ENCODE measurements around the gene DCLK1. TPM values are rescaled to one million over a fixed set of nuclear protein-coding genes. Genes with fewer than 3 reads are reported as not detected.

DCLK1 gene
- total and polyA plus RNA-seq, 12 donors: 0.68 to 22.6 (median 2.3) TPM

DNA sequence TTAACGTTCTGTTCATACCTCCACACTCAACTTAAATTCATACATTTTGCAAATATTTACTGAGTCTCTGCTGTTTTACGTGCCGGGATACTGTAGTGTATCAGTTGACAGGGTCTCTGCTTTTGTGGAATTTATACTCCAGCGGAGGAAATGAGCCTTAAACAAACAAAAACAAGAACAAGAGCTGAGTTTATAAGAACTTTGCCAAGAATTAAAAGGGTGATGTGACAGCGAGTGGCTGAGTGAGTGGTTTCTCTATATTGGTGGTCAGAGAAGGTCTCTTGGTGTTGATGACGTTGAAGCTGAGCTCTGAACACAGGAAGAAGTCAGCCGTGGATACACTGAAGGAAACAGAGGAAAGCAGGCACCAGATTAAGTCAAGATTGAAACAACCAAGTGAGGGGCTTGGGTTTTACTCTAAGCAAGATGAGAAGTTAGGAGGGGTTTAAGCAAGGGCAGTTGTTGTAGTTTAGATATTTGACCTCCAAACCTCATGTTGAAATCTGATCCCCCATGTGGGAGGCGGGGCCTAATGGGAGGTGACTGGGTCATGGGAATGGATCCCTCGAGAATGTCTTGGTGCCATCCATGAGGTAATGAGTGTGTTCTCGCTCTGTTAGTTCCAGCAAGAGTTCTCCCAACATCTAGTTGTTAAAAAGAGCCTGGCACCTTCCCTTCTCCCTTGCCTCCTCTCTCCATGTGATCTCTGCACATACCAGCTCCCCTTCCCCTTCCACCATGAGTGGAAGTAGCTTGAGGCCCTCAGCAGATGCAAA is 248.3 kb downstream of the DCLK1 start:
- no peak for DNase-seq
- intact Hi-C loops (cut with DNase I): no loop called here
- Histone ChIP-seq H3K36me3 (replicated peaks in 1 of 2) (no peaks in the 10 kb centered on the region), H3K27me3 (no peaks in the 10 kb centered on the region), H3K27ac (peak overlapping the region in 1 of 5 donors; percentile 13), H3K4me3 (no peak overlapping the region), H3K4me1 (replicated peaks in 1 of 2) (no peaks in the 10 kb centered on the region), H3K9me3 (replicated peaks in 1 of 3) (no peaks in the 10 kb centered on the region)
- TF ChIP-seq POLR2A (IDR thresholded peaks at IDR 0.05): no peak
- TF ChIP-seq, protein P1, sequence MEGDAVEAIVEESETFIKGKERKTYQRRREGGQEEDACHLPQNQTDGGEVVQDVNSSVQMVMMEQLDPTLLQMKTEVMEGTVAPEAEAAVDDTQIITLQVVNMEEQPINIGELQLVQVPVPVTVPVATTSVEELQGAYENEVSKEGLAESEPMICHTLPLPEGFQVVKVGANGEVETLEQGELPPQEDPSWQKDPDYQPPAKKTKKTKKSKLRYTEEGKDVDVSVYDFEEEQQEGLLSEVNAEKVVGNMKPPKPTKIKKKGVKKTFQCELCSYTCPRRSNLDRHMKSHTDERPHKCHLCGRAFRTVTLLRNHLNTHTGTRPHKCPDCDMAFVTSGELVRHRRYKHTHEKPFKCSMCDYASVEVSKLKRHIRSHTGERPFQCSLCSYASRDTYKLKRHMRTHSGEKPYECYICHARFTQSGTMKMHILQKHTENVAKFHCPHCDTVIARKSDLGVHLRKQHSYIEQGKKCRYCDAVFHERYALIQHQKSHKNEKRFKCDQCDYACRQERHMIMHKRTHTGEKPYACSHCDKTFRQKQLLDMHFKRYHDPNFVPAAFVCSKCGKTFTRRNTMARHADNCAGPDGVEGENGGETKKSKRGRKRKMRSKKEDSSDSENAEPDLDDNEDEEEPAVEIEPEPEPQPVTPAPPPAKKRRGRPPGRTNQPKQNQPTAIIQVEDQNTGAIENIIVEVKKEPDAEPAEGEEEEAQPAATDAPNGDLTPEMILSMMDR (IDR thresholded peaks at IDR 0.05): no peak
- 66 to 73% (median 70%) methylated on average over 10 of the region's 10 CpGs for WGBS, 4 donors

DNA sequence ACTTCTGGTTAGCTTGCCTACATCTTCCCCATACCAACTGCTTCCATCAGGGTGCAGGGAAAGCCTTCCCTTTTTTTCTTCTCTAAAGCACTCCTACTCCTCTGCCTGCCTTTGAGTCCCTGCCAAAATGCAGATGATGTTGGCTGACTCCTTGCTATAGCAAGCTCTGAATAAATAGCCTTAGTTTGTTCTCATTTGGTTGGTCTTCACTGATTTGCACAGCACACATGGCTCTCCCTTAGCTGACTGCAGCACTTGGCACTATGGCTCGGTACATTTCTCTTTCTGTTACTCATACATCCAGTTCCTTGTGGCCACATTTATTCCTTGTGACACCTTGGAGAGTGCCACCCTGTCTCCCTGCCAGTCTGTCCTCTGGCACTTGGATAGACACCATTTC is 249.8 kb downstream of the DCLK1 start:
- WGBS, 4 donors: 60 to 78% (median 73%) methylated on average over 1 of the region's 1 CpG
- Histone ChIP-seq H3K4me3 (no peak overlapping the region), H3K9me3 (replicated peaks in 1 of 3) (no peaks in the 10 kb centered on the region), H3K36me3 (replicated peaks in 1 of 2) (no peaks in the 10 kb centered on the region), H3K27ac (no peak overlapping the region), H3K4me1 (replicated peaks in 1 of 2) (no peaks in the 10 kb centered on the region), H3K27me3 (no peaks in the 10 kb centered on the region)
- no peak for DNase-seq
- no peak for TF ChIP-seq POLR2A (IDR thresholded peaks at IDR 0.05)
- TF ChIP-seq, protein P1 (IDR thresholded peaks at IDR 0.05): no peak
- intact Hi-C loops (cut with DNase I): no loop called here

DNA sequence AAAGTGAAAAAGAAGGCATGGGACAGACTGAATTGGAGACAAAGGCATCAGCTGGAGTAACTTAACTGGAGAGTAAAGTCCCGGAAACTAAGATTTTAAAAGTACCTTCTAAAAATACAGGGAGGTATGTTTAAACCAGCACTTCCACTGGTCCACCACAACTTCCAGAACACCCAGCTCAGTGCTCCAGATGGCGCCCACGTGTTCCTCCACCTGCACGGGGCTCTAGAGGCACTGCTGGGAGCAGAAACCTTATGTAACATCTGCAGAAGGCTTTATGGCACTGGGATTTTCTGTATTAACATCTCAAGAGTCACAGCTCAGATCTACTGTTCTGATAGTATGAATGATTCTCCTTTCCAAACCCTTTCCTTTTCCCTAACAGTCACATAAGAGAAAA is 252.1 kb downstream of the DCLK1 start:
- Histone ChIP-seq H3K9me3 (replicated peaks in 1 of 3) (no peaks in the 10 kb centered on the region), H3K4me3 (no peak overlapping the region), H3K4me1 (replicated peaks in 1 of 2) (no peaks in the 10 kb centered on the region), H3K36me3 (replicated peaks in 1 of 2) (no peaks in the 10 kb centered on the region), H3K27me3 (no peaks in the 10 kb centered on the region), H3K27ac (no peak overlapping the region)
- no peak for DNase-seq
- 65 to 87% (median 83%) methylated on average over 4 of the region's 4 CpGs for WGBS, 4 donors
- intact Hi-C loops (cut with DNase I): no loop called here
- no peak for TF ChIP-seq POLR2A (IDR thresholded peaks at IDR 0.05)

DNA sequence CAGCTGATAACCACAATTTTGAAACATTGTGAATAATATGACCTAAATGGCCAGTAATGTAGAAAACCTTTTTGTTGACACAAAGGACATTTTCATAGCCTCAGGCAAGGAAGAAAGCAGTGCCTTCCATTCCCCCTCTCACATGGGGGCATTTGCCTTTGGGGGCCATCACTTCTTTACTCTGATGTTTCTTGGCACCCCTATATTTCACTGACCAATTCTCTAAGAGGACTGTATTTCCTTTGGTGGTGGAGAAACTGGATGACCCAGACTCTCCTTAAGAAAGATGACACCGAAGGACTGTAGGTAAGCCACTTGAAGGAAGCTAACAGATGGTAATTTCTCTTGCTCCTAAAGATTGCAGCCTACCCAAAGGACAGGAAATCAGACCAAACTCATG is 254.6 kb downstream of the DCLK1 start:
- intact Hi-C loops (cut with DNase I): no loop called here
- 84 to 96% (median 89%) methylated on average over 1 of the region's 1 CpG for WGBS, 4 donors
- H3K27ac ChIP-seq: no peak overlapping the region

More for the DNA sequence above, 254.6 kb downstream of the DCLK1 start:
- no peaks in the 10 kb centered on the region for H3K9me3 ChIP-seq (replicated peaks in 1 of 3)
- no peaks in the 10 kb centered on the region for H3K36me3 ChIP-seq (replicated peaks in 1 of 2)
- no peak overlapping the region for H3K4me3 ChIP-seq
- TF ChIP-seq, protein P1 (IDR thresholded peaks at IDR 0.05): no peak
- no peak for TF ChIP-seq POLR2A (IDR thresholded peaks at IDR 0.05)
- no peak for DNase-seq
- H3K27me3 ChIP-seq: no peaks in the 10 kb centered on the region
- no peaks in the 10 kb centered on the region for H3K4me1 ChIP-seq (replicated peaks in 1 of 2)

Data from adrenal gland (tissue), 12 donors.